NCI-H2227 (cell line): Measurements from ENCODE around the gene MYO5A.

Source experiments
- DNase-seq: peaks from one replicate; lab custom pipeline; 2025; ENCODE audit not compliant: unreplicated experiment; lab: John Stamatoyannopoulos, UW

MYO5A gene

DNA sequence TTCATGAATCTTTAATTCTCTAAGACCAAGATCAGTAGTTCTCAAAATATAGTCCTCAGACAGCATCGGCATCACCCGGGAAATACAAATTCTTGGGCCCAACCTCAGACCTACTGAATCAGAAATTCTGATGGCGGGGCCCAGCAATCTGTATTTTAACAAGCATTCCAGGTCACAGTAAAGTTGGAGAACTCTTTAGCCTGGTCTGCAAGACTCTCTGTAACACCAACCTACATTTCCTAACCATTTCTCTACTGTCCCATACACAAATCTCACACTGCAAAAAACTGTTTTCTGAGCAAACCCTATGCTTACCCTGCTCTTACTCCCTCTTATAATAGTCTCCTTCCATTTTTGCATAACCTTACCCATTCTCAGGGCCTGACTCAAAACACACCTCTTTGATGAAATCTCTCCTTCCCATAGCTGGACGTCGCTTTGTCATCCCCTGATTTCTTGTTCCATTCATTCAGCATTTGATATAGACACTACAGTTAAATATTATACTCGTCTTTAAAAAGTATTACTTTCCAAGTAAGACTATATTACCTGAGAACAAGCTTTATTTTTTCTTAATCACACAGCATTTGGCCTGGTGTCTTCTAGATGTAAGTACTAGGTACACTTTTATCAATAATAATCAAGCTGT is 149.8 kb downstream of the MYO5A start:
- DNase-seq: no peak

DNA sequence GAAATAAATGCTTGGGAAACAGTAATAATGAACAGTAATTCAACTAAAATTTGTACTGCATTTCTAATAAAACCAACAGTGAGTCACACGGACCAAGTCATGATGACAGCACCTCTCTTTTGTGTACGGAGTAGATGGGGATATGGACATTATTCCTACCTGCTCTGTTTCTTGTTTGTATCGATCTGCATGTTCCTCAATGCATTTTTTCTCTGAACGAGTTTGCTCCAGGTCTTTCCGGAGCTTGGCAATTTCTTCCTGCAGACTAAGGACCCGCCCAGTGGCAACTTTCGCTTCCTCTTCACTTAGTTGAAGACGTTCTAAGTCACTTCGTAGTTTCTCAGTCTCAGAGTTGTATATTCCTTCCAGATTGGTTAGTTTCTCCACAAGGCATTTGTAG is 158.7 kb downstream of the MYO5A start:
- DNase-seq: no peak

GRCh38 chr15:52369455-52369854 is 159.2 kb downstream of the MYO5A start:
- DNase-seq: no peak

GRCh38 chr15:52369030-52369429 is 159.7 kb downstream of the MYO5A start:
- no peak for DNase-seq

DNA sequence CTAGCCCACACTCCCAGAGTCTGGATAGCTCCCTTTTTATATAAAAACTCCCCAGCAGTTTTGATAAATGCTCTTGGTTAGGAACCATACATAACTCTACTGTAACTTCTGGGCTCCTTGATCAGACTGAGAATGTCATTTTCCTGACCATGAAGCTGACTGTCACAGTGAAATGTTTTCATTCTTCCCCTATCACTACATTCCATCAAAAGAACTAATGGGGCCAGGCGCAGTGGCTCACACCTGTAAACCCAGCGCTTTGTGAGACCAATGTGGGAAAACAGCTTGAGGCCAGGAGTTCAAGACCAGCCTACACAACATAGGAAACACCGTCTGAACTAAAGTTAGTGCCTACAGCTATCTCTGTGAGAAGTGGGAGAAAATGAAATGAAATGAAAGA is 160.3 kb downstream of the MYO5A start:
- no peak for DNase-seq

GRCh38 chr15:52362497-52362896 is 166.2 kb downstream of the MYO5A start:
- no peak for DNase-seq

- no peak for DNase-seq
Measured at GRCh38 chr15:52361975-52362494, 166.6 kb downstream of the MYO5A start.

DNA sequence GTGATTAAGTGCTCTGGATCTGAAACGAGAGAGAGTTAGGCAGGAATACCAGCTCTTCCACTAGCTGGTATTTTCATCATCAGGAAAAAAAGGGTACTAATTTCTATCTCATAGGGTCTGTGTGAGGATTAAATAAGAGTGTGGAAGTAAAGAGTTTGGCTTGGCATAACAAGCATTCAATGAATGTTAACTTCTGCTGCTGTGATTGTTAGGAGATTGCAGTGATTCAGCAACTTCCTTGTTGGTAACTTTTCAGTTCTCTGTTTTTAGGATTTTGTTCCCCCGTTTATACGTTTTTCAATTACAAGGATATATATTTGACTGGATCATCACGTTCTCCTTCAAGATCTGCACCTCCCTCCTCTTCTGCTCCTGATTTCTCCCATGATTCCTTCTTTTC is 167.2 kb downstream of the MYO5A start:
- DNase-seq: no peak

DNA sequence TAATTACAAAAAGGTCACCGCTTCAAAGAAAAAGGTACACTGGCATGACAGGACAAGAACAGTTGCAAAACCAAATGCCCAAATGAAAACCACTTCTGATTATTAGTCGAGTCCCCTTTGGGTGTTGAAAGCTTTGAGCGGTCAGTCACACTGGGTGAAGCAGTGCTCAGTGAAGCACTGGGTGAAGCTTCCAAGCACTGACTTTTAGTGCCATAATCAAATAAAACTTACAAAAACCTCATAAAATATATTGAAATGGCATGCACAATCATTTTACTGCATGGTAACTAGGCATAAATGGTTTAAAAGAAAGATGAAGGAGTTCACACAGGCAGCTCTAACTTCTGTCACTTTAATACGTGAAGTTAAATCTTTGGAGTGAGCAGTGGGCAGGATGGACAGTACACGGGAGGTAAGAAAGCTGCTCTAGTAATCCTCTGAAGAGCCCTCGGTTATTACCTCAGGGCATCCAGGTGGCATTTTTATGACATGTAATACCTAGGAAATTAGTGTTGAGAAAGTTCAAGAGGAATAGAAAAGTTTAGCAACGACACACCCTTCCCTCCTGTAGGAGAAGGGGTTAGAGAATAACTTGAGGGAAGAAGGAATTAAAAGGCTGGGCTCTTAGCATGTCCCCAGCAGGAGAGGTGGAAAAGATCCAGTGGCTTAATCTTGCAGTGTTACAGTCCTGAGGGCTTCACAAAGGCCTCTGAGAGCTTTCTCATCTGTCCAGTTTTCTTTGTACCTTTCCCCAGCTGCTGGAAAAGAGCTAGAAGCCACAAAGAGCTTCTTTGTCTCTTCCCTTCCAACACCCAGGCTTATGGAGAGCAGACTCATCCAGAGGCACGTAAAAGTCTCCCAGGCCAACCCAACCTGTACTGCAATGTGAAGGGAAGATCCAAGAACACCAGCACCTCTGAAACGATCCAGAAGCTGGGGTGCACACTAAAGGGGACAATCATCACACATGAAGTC is 168.2 kb downstream of the MYO5A start:
- DNase-seq: no peak

GRCh38 chr15:52359722-52360121 is 169.0 kb downstream of the MYO5A start:
- no peak for DNase-seq

DNA sequence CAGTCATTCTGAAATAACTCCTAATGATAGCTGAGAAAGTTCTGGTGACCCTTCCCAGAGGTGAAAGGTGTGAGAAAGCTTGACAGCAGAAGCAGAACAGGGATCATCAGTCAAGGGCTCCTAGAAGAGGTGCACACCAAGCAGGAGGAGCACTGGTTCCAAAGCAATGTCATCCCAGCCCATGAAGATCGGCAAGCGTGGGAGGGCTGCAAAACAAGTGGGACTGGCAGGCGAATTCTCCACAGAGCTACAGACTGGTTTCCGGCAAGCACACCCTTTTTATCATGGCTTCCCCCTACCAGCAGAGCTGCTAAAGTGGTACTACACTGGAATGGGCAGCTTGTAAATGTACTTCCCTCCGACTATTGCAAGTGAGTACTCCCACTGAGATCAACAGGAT is 170.7 kb downstream of the MYO5A start:
- no peak for DNase-seq

DNA sequence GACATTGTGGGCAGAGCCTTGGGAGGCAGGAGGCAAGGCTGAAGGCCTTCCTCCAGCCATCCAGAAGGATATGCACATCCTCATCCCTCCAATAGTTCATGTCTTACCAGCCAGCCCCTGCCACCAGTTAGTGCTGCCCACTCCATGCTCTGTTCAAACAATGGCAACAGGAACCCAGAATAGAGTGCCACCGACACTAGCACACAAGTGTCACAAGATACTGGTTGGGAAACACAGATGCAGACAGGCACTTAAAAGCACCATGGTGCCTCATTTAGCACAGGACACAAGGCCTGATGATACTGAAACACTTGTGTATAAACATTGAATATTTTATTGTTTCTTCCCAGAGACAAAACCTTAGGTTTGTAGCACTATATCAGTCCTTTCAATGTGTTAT is 176.6 kb downstream of the MYO5A start:
- DNase-seq: no peak

DNA sequence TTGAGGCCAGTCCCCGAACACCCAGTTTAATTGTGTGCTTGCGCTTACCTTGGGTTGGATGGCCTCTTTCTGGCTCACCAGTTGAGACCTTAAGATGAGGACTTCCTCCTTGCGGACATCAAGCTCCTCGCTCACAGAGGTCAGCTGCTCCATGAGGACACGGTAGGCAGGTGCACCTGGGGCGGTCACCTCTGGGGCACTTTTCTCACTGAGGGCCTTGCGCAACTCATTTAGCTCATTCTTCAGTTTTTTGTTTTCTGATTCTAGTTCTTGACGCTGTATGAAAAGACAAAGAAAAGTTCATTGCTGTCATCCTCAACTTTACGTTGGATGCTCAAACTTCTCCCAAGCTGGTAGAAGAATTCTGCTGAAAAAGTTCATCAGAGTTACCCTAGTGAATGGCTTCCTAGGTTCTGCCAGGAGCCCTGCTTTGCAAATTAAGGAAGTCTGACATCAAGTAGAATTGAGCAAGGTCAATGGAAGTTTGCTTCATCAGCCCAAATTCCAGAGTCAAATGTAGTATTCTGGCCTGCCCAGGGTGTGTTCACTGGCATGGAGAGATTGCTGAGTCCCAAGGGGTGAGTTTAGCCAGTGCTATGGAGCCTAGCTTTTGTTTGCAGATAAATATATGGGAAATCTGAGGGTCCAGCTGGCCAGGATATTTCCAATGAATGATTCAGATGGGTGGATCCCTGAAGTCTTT is 177.3 kb downstream of the MYO5A start:
- no peak for DNase-seq

GRCh38 chr15:52350423-52350822 is 178.3 kb downstream of the MYO5A start:
- no peak for DNase-seq

DNA sequence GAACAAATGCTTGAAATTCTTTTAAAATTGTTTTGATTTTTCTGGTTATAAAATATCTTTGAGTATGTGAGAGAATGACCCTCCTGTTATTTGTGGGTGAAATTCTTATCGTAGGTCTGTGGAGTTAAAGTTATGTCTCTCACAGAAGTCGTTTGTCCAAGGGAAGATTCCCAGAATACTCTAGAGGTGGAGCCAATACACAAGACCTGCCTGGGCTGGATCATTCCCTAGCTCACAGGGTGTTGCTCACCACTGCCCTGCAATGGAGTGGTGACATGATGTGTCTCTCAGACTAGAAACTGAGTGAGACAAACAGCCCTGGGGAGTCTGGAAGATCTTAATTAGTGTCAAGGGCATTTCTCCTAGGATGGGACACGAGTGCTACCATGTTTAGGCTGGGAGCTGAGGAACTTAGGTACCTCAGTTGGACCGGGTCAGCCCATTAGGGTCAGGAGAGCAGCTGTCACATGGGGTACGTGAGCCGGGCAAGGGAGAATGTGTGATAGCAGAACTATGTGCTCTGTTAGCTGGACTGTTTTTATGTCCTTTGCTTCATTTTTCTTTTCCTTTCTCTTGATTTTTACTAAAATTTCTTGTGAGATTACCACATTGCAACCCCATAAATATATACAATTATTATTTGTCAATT is 179.5 kb downstream of the MYO5A start:
- no peak for DNase-seq

DNA sequence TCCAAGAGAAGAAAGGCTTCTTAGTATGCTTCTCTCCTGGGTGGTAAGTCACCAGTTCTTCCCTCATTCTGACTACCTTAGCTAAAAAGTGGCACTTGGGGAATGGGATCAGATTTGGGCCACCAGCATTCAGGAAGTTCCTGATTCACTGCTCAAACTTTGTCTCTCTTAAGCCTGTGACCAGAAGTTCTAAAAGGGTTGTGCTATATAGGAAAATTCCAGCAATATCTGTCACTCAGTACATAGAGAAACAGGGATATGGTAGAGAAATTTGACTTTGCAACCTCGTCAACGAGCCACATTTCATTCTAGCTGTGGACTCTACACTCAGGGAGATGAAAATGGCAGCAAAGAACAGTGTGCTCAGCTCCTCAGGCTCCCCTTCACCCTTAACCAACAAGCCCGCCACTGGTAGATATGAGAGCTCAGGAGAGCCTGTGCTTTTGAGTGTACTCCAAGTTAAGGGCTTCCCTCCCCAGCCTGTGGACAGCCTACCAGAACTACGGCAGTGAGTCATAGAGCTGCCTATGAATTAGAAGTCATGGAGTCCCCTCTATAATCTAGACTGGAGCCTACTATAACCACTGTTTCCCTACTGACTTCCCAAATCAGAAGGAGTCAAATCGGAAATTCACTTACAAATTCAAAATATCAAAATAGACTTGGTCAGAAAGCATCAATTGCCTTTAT is 180.5 kb downstream of the MYO5A start:
- DNase-seq: no peak

- DNase-seq: no peak
Measured at GRCh38 chr15:52344592-52344991, 184.1 kb downstream of the MYO5A start.

DNA sequence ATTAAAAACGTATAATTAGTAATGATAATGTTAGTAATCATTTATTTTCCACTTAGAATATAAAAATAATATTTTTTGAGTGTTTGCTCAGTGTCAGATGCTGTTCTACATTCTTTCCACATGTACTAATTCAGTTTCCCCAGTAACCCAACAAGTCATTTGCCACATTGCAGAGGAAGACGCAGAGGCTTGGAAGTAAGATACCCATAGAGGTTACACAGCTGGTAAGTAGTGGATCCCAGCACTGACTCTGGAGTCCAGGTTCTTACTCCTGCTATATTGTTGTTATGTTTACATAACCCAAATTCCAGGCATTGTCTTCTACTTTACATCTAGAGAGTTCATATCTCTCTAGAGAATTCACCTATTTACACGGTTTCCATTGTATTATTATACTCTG is 184.8 kb downstream of the MYO5A start:
- DNase-seq: no peak

- no peak for DNase-seq
Measured at GRCh38 chr15:52340093-52340492, 188.6 kb downstream of the MYO5A start.

GRCh38 chr15:52338891-52339290 is 189.8 kb downstream of the MYO5A start:
- DNase-seq: no peak
